Astrocyte (in vitro differentiated cells and primary cell): ENCODE data around the gene BMPR1B. TPM values are rescaled to one million over a fixed set of nuclear protein-coding genes. Genes with fewer than 3 reads are reported as not detected.

Source experiments
- DNase-seq: peaks from one replicate; pipeline ENCODE4 v3.0.0-alpha.2; 2010; ENCODE audit warnings: low read depth
- FAIRE-seq: peaks from 2 replicates; lab custom pipeline; 2011; peaks lifted over from hg19 to GRCh38; lab: Jason Lieb, UNC
- H2AFZ ChIP-seq: 2 replicates; pipeline ENCODE4 v1.6.0; 2012; ENCODE audit warnings: low read depth, low read length, inconsistent platforms
- H3K27ac ChIP-seq: 2 replicates; pipeline ENCODE4 v1.5.1; 2011; ENCODE audit warnings: low read depth, low read length, inconsistent platforms
- H3K27me3 ChIP-seq: 2 replicates; pipeline ENCODE4 v1.6.0; 2011; ENCODE audit warnings: low read length, inconsistent platforms; ENCODE audit not compliant: insufficient read depth
- H3K36me3 ChIP-seq: 2 replicates; pipeline ENCODE4 v1.5.1; 2011; ENCODE audit warnings: low read length, inconsistent platforms; ENCODE audit not compliant: insufficient read depth
- H3K4me1 ChIP-seq: 2 replicates; pipeline ENCODE4 v1.5.1; 2011; ENCODE audit warnings: low read length, inconsistent platforms; ENCODE audit not compliant: insufficient read depth
- H3K4me2 ChIP-seq: 2 replicates; pipeline ENCODE4 v1.6.0; 2012; ENCODE audit warnings: low read length, inconsistent platforms
- H3K4me3 ChIP-seq: 2 replicates; pipeline ENCODE4 v1.5.1; 2011; ENCODE audit warnings: low read depth, mild to moderate bottlenecking, low read length, inconsistent platforms; ENCODE audit not compliant: insufficient read depth
- H3K79me2 ChIP-seq: 2 replicates; pipeline ENCODE4 v1.6.0; 2012; ENCODE audit warnings: mild to moderate bottlenecking, low read length, inconsistent platforms; ENCODE audit not compliant: insufficient read depth
- H3K9ac ChIP-seq: 2 replicates; pipeline ENCODE4 v1.6.0; 2012; ENCODE audit warnings: mild to moderate bottlenecking, low read length, inconsistent platforms
- H3K9me3 ChIP-seq: 2 replicates; pipeline ENCODE4 v1.5.1; 2012; ENCODE audit warnings: low read depth, mild to moderate bottlenecking, low read length, inconsistent platforms; ENCODE audit not compliant: insufficient read depth
- H4K20me1 ChIP-seq: 2 replicates; pipeline ENCODE4 v1.6.0; 2012; ENCODE audit warnings: low read length, inconsistent platforms; ENCODE audit not compliant: insufficient read depth
- H3K27ac Mint-ChIP-seq: one replicate; pipeline ENCODE4 v1.8.0; 2021; ENCODE audit warnings: mild to moderate bottlenecking, mixed read lengths; ENCODE audit not compliant: unreplicated experiment
- H3K27me3 Mint-ChIP-seq: one replicate; pipeline ENCODE4 v1.8.0; 2021; ENCODE audit warnings: low read depth, mixed read lengths; ENCODE audit not compliant: unreplicated experiment
- H3K36me3 Mint-ChIP-seq: one replicate; pipeline ENCODE4 v1.8.0; 2021; ENCODE audit warnings: low read depth, mixed read lengths; ENCODE audit not compliant: unreplicated experiment
- H3K4me1 Mint-ChIP-seq: one replicate; pipeline ENCODE4 v1.8.0; 2021; ENCODE audit warnings: low read depth, mixed read lengths; ENCODE audit not compliant: unreplicated experiment
- H3K4me3 Mint-ChIP-seq: one replicate; pipeline ENCODE4 v1.8.0; 2021; ENCODE audit warnings: mild to moderate bottlenecking, moderate library complexity, mixed read lengths; ENCODE audit not compliant: unreplicated experiment
- H3K9me3 Mint-ChIP-seq: one replicate; pipeline ENCODE4 v1.8.0; 2021; ENCODE audit warnings: mild to moderate bottlenecking, mixed read lengths; ENCODE audit not compliant: unreplicated experiment
- EZH2 ChIP-seq: IDR thresholded peaks from 2 replicates; pipeline ENCODE4 v1.6.1; 2012; ENCODE audit warnings: mild to moderate bottlenecking, low read length, inconsistent platforms; ENCODE audit not compliant: insufficient read depth
- total RNA-seq: library from RNA; stranded (reverse); gene quantifications from 2 replicates; pipeline ENCODE4 v1.2.1, GENCODE V29; 2021
- TF ChIP-seq, protein P1 (sequence below): IDR thresholded peaks from 2 replicates; pipeline ENCODE4 v1.5.1; 2011; ENCODE audit warnings: low read depth, mild to moderate bottlenecking, inconsistent platforms, low read length, moderate library complexity; ENCODE audit not compliant: insufficient read depth

BMPR1B gene
- total RNA-seq, 1 donor from 2014 or later, result 14.1 TPM

- no peaks in the 10 kb centered on the region for H3K9me3 ChIP-seq
These were observed 134.3 kb downstream of the BMPR1B start for GRCh38 chr4:94892051-94892450.

GRCh38 chr4:94895081-94895480 lies 137.3 kb downstream of the BMPR1B start:
- H3K27me3 ChIP-seq, result no peaks in the 10 kb centered on the region
- no peaks in the 10 kb centered on the region for H3K36me3 ChIP-seq
- peaks cover 4% of the 10 kb centered on the region for H3K9me3 Mint-ChIP-seq
- FAIRE-seq (peak; percentile 80), DNase-seq (no peak)
- H3K27me3 Mint-ChIP-seq, result no peaks in the 10 kb centered on the region
- no peak overlapping the region for H3K4me2 ChIP-seq
- no peak for TF ChIP-seq EZH2
- TF ChIP-seq, protein P1, sequence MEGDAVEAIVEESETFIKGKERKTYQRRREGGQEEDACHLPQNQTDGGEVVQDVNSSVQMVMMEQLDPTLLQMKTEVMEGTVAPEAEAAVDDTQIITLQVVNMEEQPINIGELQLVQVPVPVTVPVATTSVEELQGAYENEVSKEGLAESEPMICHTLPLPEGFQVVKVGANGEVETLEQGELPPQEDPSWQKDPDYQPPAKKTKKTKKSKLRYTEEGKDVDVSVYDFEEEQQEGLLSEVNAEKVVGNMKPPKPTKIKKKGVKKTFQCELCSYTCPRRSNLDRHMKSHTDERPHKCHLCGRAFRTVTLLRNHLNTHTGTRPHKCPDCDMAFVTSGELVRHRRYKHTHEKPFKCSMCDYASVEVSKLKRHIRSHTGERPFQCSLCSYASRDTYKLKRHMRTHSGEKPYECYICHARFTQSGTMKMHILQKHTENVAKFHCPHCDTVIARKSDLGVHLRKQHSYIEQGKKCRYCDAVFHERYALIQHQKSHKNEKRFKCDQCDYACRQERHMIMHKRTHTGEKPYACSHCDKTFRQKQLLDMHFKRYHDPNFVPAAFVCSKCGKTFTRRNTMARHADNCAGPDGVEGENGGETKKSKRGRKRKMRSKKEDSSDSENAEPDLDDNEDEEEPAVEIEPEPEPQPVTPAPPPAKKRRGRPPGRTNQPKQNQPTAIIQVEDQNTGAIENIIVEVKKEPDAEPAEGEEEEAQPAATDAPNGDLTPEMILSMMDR, result no peak
- no peaks in the 10 kb centered on the region for H3K4me1 Mint-ChIP-seq
- no peak overlapping the region for H2AFZ ChIP-seq
- H3K4me3 ChIP-seq, result no peak overlapping the region
- H3K36me3 Mint-ChIP-seq, result peaks cover 11% of the 10 kb centered on the region
- H3K4me1 ChIP-seq, result peaks cover 7% of the 10 kb centered on the region
- no peaks in the 10 kb centered on the region for H4K20me1 ChIP-seq
- no peak overlapping the region for H3K9ac ChIP-seq
- H3K4me3 Mint-ChIP-seq, result no peak overlapping the region
- H3K9me3 ChIP-seq, result no peaks in the 10 kb centered on the region
- H3K27ac Mint-ChIP-seq, result no peak overlapping the region
- no peaks in the 10 kb centered on the region for H3K79me2 ChIP-seq
- no peak overlapping the region for H3K27ac ChIP-seq

More at GRCh38 chr4:94892051-94892450, 134.3 kb downstream of the BMPR1B start:
- Histone ChIP-seq H4K20me1 (no peaks in the 10 kb centered on the region), H3K4me1 (peaks cover 12% of the 10 kb centered on the region), H3K4me3 (no peak overlapping the region), H3K27me3 (no peaks in the 10 kb centered on the region), H3K36me3 (no peaks in the 10 kb centered on the region), H3K27ac (no peak overlapping the region), H3K79me2 (no peaks in the 10 kb centered on the region), H2AFZ (peak overlapping the region; percentile 16), H3K9ac (no peak overlapping the region), H3K4me2 (no peak overlapping the region)
- TF ChIP-seq, protein P1, result no peak
- no peak for TF ChIP-seq EZH2
- Mint-ChIP-seq H3K9me3 (no peaks in the 10 kb centered on the region), H3K27ac (peak overlapping the region; percentile 36), H3K4me3 (no peak overlapping the region), H3K4me1 (peaks cover 6% of the 10 kb centered on the region), H3K27me3 (no peaks in the 10 kb centered on the region), H3K36me3 (peaks cover 2% of the 10 kb centered on the region)
- DNase-seq (peak; percentile 38), FAIRE-seq (no peak)

DNA sequence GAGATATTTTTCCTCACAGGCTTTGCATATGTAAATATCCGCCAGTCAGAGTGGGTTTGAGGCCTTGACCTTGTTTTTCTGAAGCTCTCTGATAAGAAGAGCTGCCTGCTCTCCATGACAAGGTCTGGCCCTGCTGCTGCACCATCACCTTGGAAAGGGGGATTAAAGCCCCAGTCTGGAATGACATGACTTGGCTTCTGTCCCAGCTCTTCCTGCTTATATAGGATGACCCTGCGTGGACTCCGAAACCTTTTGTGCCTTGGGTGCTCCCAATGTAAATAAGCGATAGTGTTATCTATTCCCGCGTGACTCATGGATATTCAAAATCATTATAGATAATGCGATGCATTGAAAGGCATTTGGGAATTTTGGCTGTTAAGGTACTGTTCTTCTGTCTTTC lies 139.3 kb downstream of the BMPR1B start:
- no peak overlapping the region for H3K4me2 ChIP-seq

More for the DNA sequence above, 139.3 kb downstream of the BMPR1B start:
- Histone ChIP-seq H3K9me3 (no peaks in the 10 kb centered on the region), H2AFZ (no peak overlapping the region), H4K20me1 (no peaks in the 10 kb centered on the region), H3K79me2 (no peaks in the 10 kb centered on the region), H3K36me3 (no peaks in the 10 kb centered on the region), H3K27ac (no peak overlapping the region), H3K27me3 (no peaks in the 10 kb centered on the region), H3K4me1 (peaks cover 7% of the 10 kb centered on the region), H3K9ac (no peak overlapping the region), H3K4me3 (no peak overlapping the region)
- Mint-ChIP-seq H3K27me3 (no peaks in the 10 kb centered on the region), H3K4me3 (no peak overlapping the region), H3K4me1 (no peaks in the 10 kb centered on the region), H3K9me3 (peaks cover 4% of the 10 kb centered on the region), H3K36me3 (peaks cover 8% of the 10 kb centered on the region), H3K27ac (no peak overlapping the region)
- no peak for FAIRE-seq
- TF ChIP-seq, protein P1, result no peak
- TF ChIP-seq EZH2, result no peak
- DNase-seq, result no peak
